ENCODE measurements around the gene CACNB4. TPM values are rescaled to one million over a fixed set of nuclear protein-coding genes. Genes with fewer than 3 reads are reported as not detected.

Gene CACNB4
- total and polyA plus RNA-seq, 9 of the 15 experiments (the other 6 are each of a cell fraction or from before 2014, with no cell fraction given), result 0.01 to 0.20 (median 0.04) TPM; not detected in 1

DNA sequence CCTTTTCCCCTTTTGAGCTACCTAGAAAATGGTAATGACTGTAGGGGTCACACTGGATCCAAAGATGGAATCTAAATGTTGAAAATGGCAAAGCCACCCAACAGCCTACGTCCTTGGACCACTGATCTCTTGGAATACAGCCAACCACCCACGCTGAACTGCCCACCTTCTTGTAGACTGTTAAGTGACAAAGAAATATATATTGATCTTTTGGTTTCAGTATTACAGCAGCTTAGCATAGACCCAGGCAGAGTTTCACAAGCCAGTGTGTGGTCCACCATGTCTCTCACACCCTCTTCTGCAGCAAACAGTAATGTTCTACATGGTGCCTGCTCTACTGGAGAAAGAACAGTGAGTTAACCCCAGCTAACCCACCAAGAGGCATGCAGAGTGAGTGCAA, 20.2 kb downstream of the CACNB4 start:
- CTCF ChIA-PET (ENCODE audit: low intra/inter-chr PET ratio), result no interaction called here
- no peak overlapping the region for H2AFZ ChIP-seq (ENCODE audit: low read depth, low read length)
- DNase-seq (ENCODE audit: extremely low read depth in 1 of 4, low spot score in 3 of 4) (no peak), FAIRE-seq (no peak), ATAC-seq (no peak)
- no peaks in the 10 kb centered on the region for H3K36me3 ChIP-seq (ENCODE audit: control insufficient read depth, insufficient read depth, low read length)
- no peaks in the 10 kb centered on the region for H3K4me1 ChIP-seq (replicated peaks in 1 of 2; ENCODE audit: control insufficient read depth in 2 of 2, insufficient read depth in 2 of 2, low read length in 2 of 2)
- in situ Hi-C loops (cut with MboI) (no loop called here), intact Hi-C loops (cut with micrococcal nuclease) (no loop called here)
- WGBS (ENCODE audit: insufficient coverage, low coverage, missing lambda C conversion rate), result 0% methylated on average over 2 of the region's 2 CpGs
- H3K9ac ChIP-seq (ENCODE audit: insufficient read depth in 1 of 2, low read depth in 2 of 2, low read length in 2 of 2), result no peak overlapping the region
- H3K4me2 ChIP-seq (ENCODE audit: insufficient read depth, low read length), result no peak overlapping the region
- no peak for TF ChIP-seq ZNF707 (CRISPR knock-in tag; conservative IDR thresholded peaks at IDR 0.05)
- 0 out of 2 replicates have a peak, but pooled peaks have one; percentile 7 for TF ChIP-seq EGR1 (conservative IDR thresholded peaks at IDR 0.05)
- POLR2A ChIA-PET, result no interaction called here
- H4K20me1 ChIP-seq (replicated peaks; ENCODE audit: control insufficient read depth, insufficient read depth, low read length), result no peaks in the 10 kb centered on the region; the same call in 1 of the 2 replicates
- BruUV-seq (replicated peaks), result no TSS peak
- H3K9me1 ChIP-seq (ENCODE audit: control insufficient read depth, insufficient read depth, low read length), result no peaks in the 10 kb centered on the region
- no peak overlapping the region for H3K27ac ChIP-seq (ENCODE audit: extremely low read depth, low read depth, low read length)
- no peaks in the 10 kb centered on the region for H3K79me2 ChIP-seq (ENCODE audit: control insufficient read depth, insufficient read depth, low read length)
- H3K9me3 ChIP-seq (replicated peaks; ENCODE audit: control insufficient read depth, insufficient read depth, low read depth, low read length), result no peaks in the 10 kb centered on the region
- peaks cover 3 to 38% of the 10 kb centered on the region in 2 experiments; a peak in 3 of 5 replicates for H3K27me3 ChIP-seq (ENCODE audit: control insufficient read depth in 2 of 2, insufficient read depth in 2 of 2, low read length in 2 of 2)
- H3K4me3 ChIP-seq, result no peak overlapping the region

DNA sequence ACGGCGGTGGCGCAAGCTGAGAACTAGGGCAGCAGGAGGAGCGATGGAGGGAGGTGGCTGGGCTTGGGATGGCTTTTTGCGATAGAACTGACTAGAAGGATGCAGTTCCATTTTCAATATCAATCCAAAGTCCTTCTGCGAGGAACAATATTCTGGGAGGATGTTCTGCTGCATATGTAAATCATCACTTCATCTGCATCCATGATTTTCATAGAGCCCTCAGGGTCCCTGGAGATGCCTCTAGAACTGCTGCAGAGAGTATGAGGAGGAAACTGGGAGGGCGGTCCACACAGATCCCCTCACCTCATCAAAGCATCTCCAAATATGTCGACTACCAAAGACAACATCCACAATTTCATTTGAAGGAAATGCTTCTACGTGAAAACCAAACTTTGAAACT, 20.8 kb downstream of the CACNB4 start:
- H2AFZ ChIP-seq (ENCODE audit: low read depth, low read length), result no peak overlapping the region
- WGBS (ENCODE audit: insufficient coverage, low coverage, missing lambda C conversion rate), result 7% methylated on average over 9 of the region's 9 CpGs
- no peaks in the 10 kb centered on the region for H3K9me1 ChIP-seq (ENCODE audit: control insufficient read depth, insufficient read depth, low read length)
- H3K27me3 ChIP-seq (ENCODE audit: control insufficient read depth in 2 of 2, insufficient read depth in 2 of 2, low read length in 2 of 2), result peaks cover 3 to 38% of the 10 kb centered on the region in 2 experiments; a peak in 3 of 5 replicates
- no peak overlapping the region for H3K4me3 ChIP-seq
- H3K4me1 ChIP-seq (replicated peaks in 1 of 2; ENCODE audit: control insufficient read depth in 2 of 2, insufficient read depth in 2 of 2, low read length in 2 of 2), result no peaks in the 10 kb centered on the region
- FAIRE-seq (peak; percentile 19), ATAC-seq (no peak), DNase-seq (ENCODE audit: extremely low read depth in 1 of 4, low spot score in 3 of 4) (no peak)
- in situ Hi-C loops (cut with MboI), result no loop called here
- no peaks in the 10 kb centered on the region for H3K36me3 ChIP-seq (ENCODE audit: control insufficient read depth, insufficient read depth, low read length)
- intact Hi-C loops (cut with micrococcal nuclease), result no loop called here
- CTCF ChIA-PET (ENCODE audit: low intra/inter-chr PET ratio), result no interaction called here
- no peak overlapping the region for H3K27ac ChIP-seq (ENCODE audit: extremely low read depth, low read depth, low read length)
- H3K9me3 ChIP-seq (replicated peaks; ENCODE audit: control insufficient read depth, insufficient read depth, low read depth, low read length), result no peaks in the 10 kb centered on the region
- H4K20me1 ChIP-seq (replicated peaks; ENCODE audit: control insufficient read depth, insufficient read depth, low read length), result no peaks in the 10 kb centered on the region; the same call in 1 of the 2 replicates
- BruUV-seq (replicated peaks), result no TSS peak
- no peaks in the 10 kb centered on the region for H3K79me2 ChIP-seq (ENCODE audit: control insufficient read depth, insufficient read depth, low read length)
- POLR2A ChIA-PET, result no interaction called here
- H3K9ac ChIP-seq (ENCODE audit: insufficient read depth in 1 of 2, low read depth in 2 of 2, low read length in 2 of 2), result no peak overlapping the region
- no peak overlapping the region for H3K4me2 ChIP-seq (ENCODE audit: insufficient read depth, low read length)
- no peak for TF ChIP-seq ZKSCAN8 (CRISPR knock-in tag; IDR thresholded peaks at IDR 0.05)
- no peak for TF ChIP-seq ETV1 (tag; conservative IDR thresholded peaks at IDR 0.05; ENCODE audit: low read depth)
- TF ChIP-seq SMAD3 (CRISPR knock-in tag; conservative IDR thresholded peaks at IDR 0.05), result no peak
- no peak for TF ChIP-seq ZBTB33 (CRISPR knock-in tag; IDR thresholded peaks at IDR 0.05)
- TF ChIP-seq, protein P1, sequence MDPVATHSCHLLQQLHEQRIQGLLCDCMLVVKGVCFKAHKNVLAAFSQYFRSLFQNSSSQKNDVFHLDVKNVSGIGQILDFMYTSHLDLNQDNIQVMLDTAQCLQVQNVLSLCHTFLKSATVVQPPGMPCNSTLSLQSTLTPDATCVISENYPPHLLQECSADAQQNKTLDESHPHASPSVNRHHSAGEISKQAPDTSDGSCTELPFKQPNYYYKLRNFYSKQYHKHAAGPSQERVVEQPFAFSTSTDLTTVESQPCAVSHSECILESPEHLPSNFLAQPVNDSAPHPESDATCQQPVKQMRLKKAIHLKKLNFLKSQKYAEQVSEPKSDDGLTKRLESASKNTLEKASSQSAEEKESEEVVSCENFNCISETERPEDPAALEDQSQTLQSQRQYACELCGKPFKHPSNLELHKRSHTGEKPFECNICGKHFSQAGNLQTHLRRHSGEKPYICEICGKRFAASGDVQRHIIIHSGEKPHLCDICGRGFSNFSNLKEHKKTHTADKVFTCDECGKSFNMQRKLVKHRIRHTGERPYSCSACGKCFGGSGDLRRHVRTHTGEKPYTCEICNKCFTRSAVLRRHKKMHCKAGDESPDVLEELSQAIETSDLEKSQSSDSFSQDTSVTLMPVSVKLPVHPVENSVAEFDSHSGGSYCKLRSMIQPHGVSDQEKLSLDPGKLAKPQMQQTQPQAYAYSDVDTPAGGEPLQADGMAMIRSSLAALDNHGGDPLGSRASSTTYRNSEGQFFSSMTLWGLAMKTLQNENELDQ (CRISPR knock-in tag; IDR thresholded peaks at IDR 0.05; ENCODE audit: borderline replicate concordance), result no peak
- TF ChIP-seq ZEB2 (IDR thresholded peaks at IDR 0.05), result no peak

Data from K562 (cell line).